ENCODE results near the gene CALY.
A peak's percentile ranks its signal among the peaks of the same experiment; 100 is the strongest.

Gene CALY

GRCh38 chr10:133350950-133351329 lies 14.2 kb upstream of the CALY start:
- DNase-seq = no peak

GRCh38 chr10:133350283-133350949 lies 13.7 kb upstream of the CALY start:
- DNase-seq = no peak

DNA sequence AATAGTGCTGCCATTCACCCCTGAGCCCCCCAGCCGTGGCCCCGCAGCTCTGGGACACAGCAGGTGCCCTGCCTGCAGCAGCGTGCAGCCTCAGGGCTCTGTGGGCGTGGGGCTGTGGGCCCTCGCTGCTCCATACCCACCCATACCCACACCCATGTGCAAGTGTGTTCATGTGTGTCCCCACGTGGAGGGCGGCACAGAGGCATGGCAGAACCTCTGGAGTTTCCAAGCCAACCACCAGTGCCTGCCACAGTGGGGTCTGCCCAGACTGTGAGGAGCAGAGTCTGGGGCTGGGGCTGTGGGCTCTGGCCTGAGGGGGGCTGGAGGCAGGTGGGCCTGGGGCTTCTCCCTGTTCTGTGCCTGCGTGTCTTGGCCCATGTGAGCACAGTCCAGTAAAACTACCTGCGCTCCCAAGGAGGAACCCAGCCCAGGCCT lies 12.9 kb upstream of the CALY start:
- DNase-seq = no peak

DNA sequence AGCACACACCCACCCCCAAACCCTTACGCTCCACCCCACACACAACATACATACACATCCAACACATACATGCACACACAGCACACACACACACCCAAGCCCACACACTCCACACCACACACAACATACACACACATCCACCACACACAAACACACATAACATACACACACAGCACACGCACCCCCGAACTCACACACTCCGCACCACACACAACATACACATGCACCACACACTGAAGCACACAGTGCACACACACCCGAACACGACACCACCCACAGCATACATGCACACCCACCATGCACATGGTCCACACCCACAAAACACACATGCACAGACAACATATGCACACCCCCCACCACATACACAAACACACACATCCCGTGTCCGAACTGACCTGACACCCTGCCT lies 12.5 kb upstream of the CALY start:
- no peak for DNase-seq

DNA sequence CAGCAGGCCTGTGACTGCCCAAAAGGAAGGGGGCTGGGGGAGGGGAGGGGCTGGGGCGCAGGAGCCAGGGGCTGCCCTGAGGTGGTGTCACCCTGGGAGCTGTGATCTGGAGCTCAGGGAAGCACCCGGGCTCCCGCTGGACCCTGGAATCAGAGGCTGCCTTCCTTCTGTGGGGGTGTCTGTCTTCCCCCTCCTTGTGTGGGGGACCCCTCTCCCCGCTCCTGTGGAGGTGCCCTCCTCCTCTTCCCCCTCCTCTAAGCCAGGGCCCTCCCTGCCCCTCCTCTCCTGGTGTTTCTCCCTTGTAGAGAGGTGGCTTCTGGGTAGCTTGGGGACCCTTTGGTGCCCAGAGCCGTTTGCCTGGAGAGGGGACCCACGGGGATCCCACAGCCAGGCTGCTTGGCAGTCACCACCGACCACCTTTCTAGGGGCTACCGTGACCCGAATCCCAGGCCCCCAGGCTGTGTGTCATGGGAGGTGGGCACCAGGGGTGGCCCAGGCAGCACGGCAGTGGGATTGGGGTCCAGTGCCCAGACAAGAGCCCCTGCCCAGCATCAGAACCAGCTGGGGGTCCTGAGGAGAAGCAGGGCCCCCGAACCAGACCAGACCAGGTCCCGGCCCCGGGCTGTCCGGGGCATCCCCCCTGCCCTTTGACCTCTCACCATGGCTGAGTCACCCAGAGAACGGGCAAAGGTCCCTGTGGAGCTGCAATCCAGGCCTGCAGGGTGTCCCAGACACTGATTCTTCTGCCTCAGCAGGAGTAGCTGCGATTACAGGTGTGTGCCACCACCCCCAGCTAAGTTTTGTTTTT lies 11.2 kb upstream of the CALY start:
- no peak for DNase-seq

DNA sequence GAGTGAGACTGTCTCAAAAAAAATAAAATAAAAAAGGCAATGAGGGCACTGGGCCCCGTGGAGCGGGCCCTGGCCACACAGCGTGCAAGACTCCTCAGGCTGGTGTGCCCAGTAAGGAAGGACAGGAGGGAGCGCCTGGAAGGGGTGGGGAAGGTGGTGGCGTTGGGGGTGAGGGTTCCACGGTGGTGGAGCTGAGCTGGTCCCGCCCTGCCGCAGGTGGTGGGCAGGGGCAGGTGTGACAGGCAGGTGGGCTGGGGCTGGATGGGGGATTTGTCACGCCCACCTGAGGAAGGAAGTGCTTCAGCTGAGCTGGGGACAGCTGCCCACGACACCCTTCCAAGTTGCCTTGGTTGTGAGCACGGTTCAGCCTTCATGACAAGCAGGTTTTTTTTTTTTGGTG lies 9.7 kb upstream of the CALY start:
- DNase-seq = no peak

DNA sequence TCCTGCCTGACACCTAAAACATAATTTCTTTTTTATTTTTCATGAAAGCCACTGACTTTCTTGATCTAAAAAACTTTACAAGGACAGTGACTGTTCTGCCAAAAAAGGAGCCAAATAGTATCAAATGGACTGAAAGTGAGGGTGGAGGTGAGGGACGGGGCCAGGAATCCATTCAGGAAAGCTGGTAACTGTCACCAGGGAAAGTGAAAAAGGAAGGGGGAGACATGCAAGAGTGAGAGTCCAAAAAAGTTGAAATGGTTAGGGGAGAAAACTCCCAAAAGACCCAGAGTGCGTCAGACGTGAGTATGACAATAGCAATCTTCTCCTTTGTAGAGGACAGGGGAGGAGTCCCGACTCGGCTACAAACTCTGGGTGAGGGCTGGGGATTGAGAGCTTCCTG lies 7.5 kb upstream of the CALY start:
- DNase-seq = no peak

GRCh38 chr10:133343558-133343957 lies 6.9 kb upstream of the CALY start:
- DNase-seq = no peak

DNA sequence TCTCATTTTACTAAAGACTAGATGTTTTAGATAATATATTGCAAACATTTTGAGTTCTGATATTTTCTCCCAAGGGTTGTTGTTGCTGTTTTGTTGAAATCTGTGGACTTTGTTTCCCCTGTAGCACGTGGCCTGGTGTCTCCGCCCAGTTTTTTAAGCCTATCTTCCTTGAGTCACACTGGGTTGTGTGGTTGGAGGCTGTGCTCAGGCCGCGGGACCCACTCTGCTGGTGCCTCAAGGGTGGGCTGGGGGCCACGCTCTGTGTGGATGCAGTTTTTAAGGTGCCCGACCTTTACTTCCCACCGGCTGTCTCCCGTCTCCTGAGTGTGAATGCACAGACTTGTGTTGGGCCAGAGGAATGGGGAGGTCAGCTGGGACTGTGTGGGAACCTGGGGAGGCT lies 6.2 kb upstream of the CALY start:
- DNase-seq = no peak

- no peak for DNase-seq
Observed at GRCh38 chr10:133341983-133342382, 5.3 kb upstream of the CALY start.

GRCh38 chr10:133339708-133340380 lies 3.1 kb upstream of the CALY start:
- no peak for DNase-seq

DNA sequence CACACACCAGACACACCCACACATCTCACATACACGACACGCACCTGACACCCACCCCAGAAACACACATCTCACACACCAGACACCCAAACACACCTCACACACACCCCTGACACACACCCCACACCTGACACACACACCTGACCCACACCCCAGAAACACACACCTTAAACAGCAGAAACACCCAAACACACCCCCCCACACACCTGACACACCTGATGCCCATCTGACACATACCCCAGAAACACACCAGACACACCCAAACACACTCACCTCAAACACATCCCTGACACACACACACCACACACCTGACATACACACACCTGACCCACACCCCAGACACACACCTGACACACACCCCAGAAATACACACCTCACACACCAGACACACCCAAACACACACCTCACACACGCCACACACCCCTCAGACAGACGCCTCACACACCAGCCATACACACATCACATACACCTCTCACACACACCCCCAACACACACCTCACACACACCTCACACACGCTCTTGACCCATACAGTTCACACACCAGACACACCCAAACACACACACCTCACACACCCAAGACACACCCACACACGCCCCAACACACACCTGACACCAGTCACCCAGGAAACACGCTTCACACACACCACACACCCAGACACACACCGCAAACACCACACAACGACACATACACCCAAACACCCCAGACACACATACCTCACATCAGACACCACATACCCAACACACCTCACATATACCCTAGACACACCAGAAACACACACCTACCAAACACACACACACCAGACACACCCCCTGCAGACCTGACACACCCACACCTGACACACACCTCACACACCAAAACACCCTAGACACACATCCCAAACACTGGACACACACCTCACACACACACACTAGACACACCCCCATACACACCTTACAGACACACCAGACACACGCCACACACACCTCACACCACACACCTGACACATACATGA lies 1.7 kb upstream of the CALY start:
- DNase-seq = no peak

GRCh38 chr10:133337370-133337725 lies 652 bp upstream of the CALY start:
- no peak for DNase-seq

GRCh38 chr10:133336118-133336576 lies 549 bp downstream of the CALY start:
- no peak for DNase-seq

- no peak for DNase-seq
Observed at GRCh38 chr10:133335246-133336117, 1.2 kb downstream of the CALY start.

DNA sequence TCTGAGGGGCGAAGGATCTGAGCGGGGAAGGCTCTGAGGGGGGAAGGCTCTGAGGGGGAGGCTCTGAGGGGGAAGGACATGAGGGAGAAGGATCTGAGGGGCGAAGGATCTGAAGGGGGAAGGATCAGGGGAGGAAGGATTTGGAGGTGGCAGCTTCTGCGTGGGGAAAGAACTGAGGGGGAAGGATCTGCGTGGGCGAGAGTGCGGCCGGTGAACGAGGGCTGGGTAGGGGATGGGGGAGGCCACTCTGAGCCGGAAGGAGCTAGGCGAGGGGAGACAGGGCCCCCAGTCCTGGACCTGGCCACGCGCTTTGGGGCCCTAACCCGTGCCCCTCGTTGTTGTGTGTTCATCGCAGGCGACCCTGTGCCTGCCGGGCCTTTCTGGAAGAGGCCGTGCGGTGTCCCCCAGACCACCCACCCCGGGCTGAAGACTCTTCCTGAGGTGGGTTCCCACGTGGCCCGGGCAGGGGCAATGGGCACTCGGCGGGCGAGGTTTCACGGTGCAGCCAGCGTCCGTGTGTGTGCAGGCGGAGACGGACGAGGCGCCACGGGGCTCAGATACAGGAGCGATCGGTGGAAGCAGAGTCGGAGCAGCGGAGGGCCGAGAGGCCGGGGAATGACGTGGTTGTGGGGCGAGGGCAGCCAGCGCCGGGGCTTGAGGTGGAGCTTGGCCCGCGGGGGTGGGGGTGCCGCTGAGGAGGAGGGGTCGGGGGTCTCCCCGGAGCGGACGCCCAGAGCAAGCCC lies 2.0 kb downstream of the CALY start:
- peak in 1 of 2 experiments; percentile 49 for DNase-seq

DNA sequence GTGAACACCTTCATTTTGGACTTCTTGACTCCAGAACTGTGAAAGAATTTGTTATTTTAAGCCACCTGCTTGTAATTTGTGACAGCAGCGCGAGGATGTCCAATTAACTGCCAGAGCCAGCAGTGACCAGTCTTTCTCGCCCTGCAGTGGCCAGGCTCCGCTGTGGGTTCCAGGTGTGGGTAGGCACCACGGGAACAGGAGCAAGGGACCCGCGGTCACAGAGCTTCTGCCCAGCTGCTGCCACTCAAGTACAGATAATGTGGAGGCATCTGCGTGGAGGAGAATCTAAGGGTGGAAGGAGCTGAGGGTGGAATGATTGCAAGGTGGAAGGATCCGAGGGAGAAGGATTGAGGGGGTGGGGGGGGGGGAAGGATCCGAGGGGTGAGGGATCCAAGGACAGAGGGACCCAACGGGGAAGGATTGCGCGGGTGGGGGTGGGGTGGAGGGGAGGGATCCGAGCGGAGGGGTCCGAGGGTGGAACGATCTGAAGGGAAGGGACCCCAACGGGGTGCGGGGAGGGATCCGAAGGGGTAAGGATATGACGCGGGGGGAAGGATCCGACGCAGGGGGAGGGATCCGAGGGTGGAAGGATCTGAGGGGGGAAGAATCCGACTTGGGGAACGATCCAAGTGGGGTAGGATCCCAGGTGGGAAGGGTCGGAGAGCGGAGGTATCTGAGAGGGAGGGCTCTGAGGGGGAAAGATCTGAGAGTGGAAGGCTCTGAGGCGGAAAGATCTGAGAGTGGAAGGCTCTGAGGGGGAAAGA lies 3.6 kb downstream of the CALY start:
- no peak for DNase-seq

DNA sequence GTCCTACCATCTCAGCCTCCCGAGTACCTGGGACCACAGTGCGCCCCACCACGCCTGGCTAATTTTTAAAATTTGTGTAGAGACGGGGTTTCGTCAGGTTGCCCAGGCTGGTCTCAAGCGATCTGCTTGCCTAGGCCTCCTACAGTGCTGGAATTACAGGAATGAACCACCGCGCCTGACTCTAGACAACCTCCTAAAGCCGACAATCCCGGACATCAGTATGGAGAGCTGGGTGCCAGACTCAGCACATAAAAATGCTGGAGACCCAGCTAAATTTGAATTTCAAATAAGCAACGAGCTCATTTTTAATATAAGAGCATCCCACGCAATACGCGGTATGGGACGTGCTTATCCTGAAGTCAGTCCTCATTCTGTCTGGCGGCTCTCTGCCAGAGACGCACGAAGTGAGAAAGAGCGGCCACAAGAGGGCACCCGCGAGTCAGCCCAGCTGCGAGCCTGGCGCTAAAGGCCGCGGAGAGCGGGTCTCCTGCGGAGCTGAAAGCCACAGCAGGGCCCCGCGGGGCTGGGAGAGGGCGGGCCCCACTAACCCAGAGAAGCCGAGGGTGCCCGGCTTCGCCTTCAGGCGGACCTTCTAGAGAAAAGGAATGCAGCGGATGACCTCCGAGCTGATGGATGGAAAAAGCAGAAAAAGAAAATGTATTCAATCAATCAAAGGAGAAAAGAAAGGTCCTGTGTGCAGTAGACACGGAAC lies 7.0 kb downstream of the CALY start:
- DNase-seq = peak; percentile 84 to 92
